Endodermal cell (in vitro differentiated cells): Measurements from ENCODE around the gene EXOC7. TPM values are rescaled to one million over a fixed set of nuclear protein-coding genes. Genes with fewer than 3 reads are reported as not detected.

Experiments used
- DNase-seq: peaks from one replicate; pipeline ENCODE4 v3.0.0-alpha.2; 2017
- H3K27ac ChIP-seq: 2 replicates; pipeline ENCODE4 v1.5.1; 2013; ENCODE audit warnings: mild to moderate bottlenecking, low read depth, low read length, moderate library complexity
- H3K27me3 ChIP-seq: 2 replicates; pipeline ENCODE4 v1.6.1; 2013; ENCODE audit warnings: mild to moderate bottlenecking, low read length, moderate library complexity; ENCODE audit not compliant: insufficient read depth, control insufficient read depth, poor library complexity, severe bottlenecking
- H3K36me3 ChIP-seq: 2 replicates; pipeline ENCODE4 v1.7.0; 2013; ENCODE audit warnings: mild to moderate bottlenecking, low read length, moderate library complexity; ENCODE audit not compliant: control insufficient read depth, insufficient read depth
- H3K4me1 ChIP-seq: one replicate; pipeline ENCODE4 v1.7.0; 2013; ENCODE audit warnings: low read length; ENCODE audit not compliant: control insufficient read depth, insufficient read depth
- H3K4me3 ChIP-seq: 2 replicates; pipeline ENCODE4 v1.5.1; 2013; ENCODE audit warnings: mild to moderate bottlenecking, low read length, moderate library complexity
- H3K9ac ChIP-seq: 2 replicates; pipeline ENCODE4 v1.6.1; 2013; ENCODE audit warnings: mild to moderate bottlenecking, low read length, moderate library complexity; ENCODE audit not compliant: poor library complexity, severe bottlenecking; ENCODE audit errors: extremely low read depth
- H3K9me3 ChIP-seq: 2 replicates; pipeline ENCODE4 v1.6.1; 2013; ENCODE audit warnings: mild to moderate bottlenecking, low read length, moderate library complexity; ENCODE audit not compliant: control insufficient read depth
- H3K27ac Mint-ChIP-seq: 2 replicates; pipeline ENCODE4 v1.8.0; 2020; ENCODE audit warnings: mixed read lengths
- H3K27me3 Mint-ChIP-seq: 2 replicates; pipeline ENCODE4 v1.8.0; 2021; ENCODE audit warnings: mild to moderate bottlenecking, mixed read lengths; ENCODE audit not compliant: insufficient read depth
- H3K36me3 Mint-ChIP-seq: 2 replicates; pipeline ENCODE4 v1.8.0; 2020; ENCODE audit warnings: low read depth, mixed read lengths
- H3K4me1 Mint-ChIP-seq: 2 replicates; pipeline ENCODE4 v1.8.0; 2020; ENCODE audit warnings: mixed read lengths
- H3K4me3 Mint-ChIP-seq: 2 replicates; pipeline ENCODE4 v1.8.0; 2020; ENCODE audit warnings: mild to moderate bottlenecking, moderate library complexity, mixed read lengths
- H3K9me3 Mint-ChIP-seq: 2 replicates; pipeline ENCODE4 v1.8.0; 2020; ENCODE audit warnings: mild to moderate bottlenecking, mixed read lengths
- WGBS, 2 experiments: methylation state at CpG; one replicate each; pipeline versions ENCODE4 v1.1.5 to v1.1.7; 2013; ENCODE audit warnings: missing lambda C conversion rate in 2 of 2, mixed read lengths in 1 of 2; ENCODE audit not compliant: insufficient coverage in 1 of 2, insufficient read length in 1 of 2; 5-methylcytosine and 5-hydroxymethylcytosine counted together
- total RNA-seq, 2 donors: library from RNA; stranded (reverse); fragmentation: NEBNext Ultra II Directional in 1 of 2; extraction: Animal tissue kit (Norgen Biotek cat#: 25700) in 1 of 2; gene quantifications; 2 replicates in 1 of 2; 3 replicates in 1 of 2; pipeline ENCODE4 v1.2.1, GENCODE V29; 2021
- TF ChIP-seq, protein P1 (sequence below): fragments of 200-600 bp; sonication (generic); conservative IDR thresholded peaks from 2 replicates; pipeline ENCODE4 v1.5.0; 2021; ENCODE audit warnings: antibody characterized with exemption, mild to moderate bottlenecking

The EXOC7 gene
- total RNA-seq, 2 donors from 2014 or later = 159 to 187 TPM

GRCh38 chr17:76149214-76149613 is 45.6 kb upstream of the EXOC7 start:
- peaks cover 16% of the 10 kb centered on the region for H3K27me3 Mint-ChIP-seq
- no peak overlapping the region for H3K9ac ChIP-seq

DNA sequence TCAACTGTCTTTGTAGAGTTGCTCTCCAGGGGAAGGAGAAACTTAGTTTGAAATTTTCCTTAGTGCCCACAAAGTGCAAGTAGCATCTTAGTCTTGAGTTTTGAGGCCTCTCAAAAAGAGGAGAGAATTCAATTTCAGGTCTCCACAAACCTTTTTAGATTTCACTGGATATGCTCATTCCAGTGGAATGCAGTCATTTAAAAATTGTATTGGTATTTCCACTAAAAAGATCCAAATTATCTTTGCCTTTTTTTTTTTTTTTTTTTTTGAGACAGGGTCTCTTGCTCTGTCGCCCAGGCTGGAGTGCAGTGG is 44.4 kb upstream of the EXOC7 start:
- no peaks in the 10 kb centered on the region for H3K36me3 Mint-ChIP-seq
- 96% methylated on average over 1 of the region's 1 CpG; no CpG with 5 or more reads in 1 of the 2 experiments for WGBS, 2 experiments
- Histone ChIP-seq H3K27me3 (peaks cover 11% of the 10 kb centered on the region), H3K36me3 (no peaks in the 10 kb centered on the region), H3K9ac (no peak overlapping the region), H3K4me1 (no peaks in the 10 kb centered on the region), H3K27ac (no peak overlapping the region), H3K4me3 (no peak overlapping the region), H3K9me3 (no peaks in the 10 kb centered on the region)
- H3K27me3 Mint-ChIP-seq = peaks cover 28% of the 10 kb centered on the region
- H3K9me3 Mint-ChIP-seq = no peaks in the 10 kb centered on the region
- H3K27ac Mint-ChIP-seq = no peak overlapping the region
- no peak for DNase-seq
- H3K4me1 Mint-ChIP-seq = peaks cover 35% of the 10 kb centered on the region
- TF ChIP-seq, protein P1, sequence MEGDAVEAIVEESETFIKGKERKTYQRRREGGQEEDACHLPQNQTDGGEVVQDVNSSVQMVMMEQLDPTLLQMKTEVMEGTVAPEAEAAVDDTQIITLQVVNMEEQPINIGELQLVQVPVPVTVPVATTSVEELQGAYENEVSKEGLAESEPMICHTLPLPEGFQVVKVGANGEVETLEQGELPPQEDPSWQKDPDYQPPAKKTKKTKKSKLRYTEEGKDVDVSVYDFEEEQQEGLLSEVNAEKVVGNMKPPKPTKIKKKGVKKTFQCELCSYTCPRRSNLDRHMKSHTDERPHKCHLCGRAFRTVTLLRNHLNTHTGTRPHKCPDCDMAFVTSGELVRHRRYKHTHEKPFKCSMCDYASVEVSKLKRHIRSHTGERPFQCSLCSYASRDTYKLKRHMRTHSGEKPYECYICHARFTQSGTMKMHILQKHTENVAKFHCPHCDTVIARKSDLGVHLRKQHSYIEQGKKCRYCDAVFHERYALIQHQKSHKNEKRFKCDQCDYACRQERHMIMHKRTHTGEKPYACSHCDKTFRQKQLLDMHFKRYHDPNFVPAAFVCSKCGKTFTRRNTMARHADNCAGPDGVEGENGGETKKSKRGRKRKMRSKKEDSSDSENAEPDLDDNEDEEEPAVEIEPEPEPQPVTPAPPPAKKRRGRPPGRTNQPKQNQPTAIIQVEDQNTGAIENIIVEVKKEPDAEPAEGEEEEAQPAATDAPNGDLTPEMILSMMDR = no peak
- H3K4me3 Mint-ChIP-seq = no peak overlapping the region

More at GRCh38 chr17:76149214-76149613, 45.6 kb upstream of the EXOC7 start:
- DNase-seq = peak; percentile 49
- TF ChIP-seq, protein P1 = no peak
- Mint-ChIP-seq H3K9me3 (no peaks in the 10 kb centered on the region), H3K4me1 (peaks cover 38% of the 10 kb centered on the region), H3K36me3 (no peaks in the 10 kb centered on the region), H3K4me3 (no peak overlapping the region), H3K27ac (no peak overlapping the region)
- H3K4me3 ChIP-seq = no peak overlapping the region
- H3K9me3 ChIP-seq = no peaks in the 10 kb centered on the region
- no peaks in the 10 kb centered on the region for H3K27me3 ChIP-seq
- H3K36me3 ChIP-seq = no peaks in the 10 kb centered on the region
- H3K27ac ChIP-seq = no peak overlapping the region
- no peaks in the 10 kb centered on the region for H3K4me1 ChIP-seq
- WGBS, 2 experiments = 92 to 96% methylated on average over 8 to 10 of the region's 10 CpGs

GRCh38 chr17:76147211-76148014 is 43.8 kb upstream of the EXOC7 start:
- peaks cover 2% of the 10 kb centered on the region for H3K4me1 ChIP-seq
- 86 to 92% methylated on average over 4 to 13 of the region's 13 CpGs for WGBS, 2 experiments
- no peaks in the 10 kb centered on the region for H3K9me3 ChIP-seq
- TF ChIP-seq, protein P1 = peak; percentile 73
- Mint-ChIP-seq H3K4me1 (peaks cover 36% of the 10 kb centered on the region), H3K9me3 (no peaks in the 10 kb centered on the region), H3K4me3 (no peak overlapping the region), H3K27me3 (peaks cover 34% of the 10 kb centered on the region), H3K36me3 (no peaks in the 10 kb centered on the region), H3K27ac (no peak overlapping the region)
- H3K27me3 ChIP-seq = peaks cover 17% of the 10 kb centered on the region
- no peak overlapping the region for H3K4me3 ChIP-seq
- no peak overlapping the region for H3K9ac ChIP-seq
- H3K36me3 ChIP-seq = no peaks in the 10 kb centered on the region
- no peak overlapping the region for H3K27ac ChIP-seq
- peak; percentile 59 for DNase-seq
